Activated CD4-positive, alpha-beta T cell treated with anti-CD3 and anti-CD28 coated beads, Interleukin-2, amount 50 U/mL, for 4 hours (primary cell): ENCODE data around the gene EIF2AK3.
"Not testable (repeated sequence)": the region's sequence is repeated elsewhere in the genome, so short reads cannot be mapped to it uniquely, and the experiment has no call there.

Experiments
- DNase-seq, 2 experiments: peaks; one replicate each; pipeline ENCODE4 v3.0.0-alpha.2; 2020

Gene EIF2AK3

DNA sequence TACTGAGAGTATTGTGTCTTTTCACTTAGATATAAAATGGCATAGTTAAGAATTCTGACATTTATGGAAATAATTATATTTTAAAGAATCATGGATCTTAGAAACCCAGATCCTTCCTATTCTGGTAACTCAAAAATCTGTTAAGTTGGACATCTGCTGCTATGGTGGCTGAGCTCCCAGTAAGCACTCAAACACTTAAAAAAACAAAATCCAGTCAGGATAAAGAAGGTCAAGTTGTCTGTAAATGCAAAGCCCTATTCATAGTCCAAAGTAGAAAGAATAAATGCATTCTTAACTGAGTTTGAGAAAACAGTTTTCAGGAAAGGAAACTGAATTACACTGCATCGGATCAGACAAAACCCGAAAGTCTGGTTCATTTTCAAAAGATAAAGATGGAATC lies 35.6 kb downstream of the EIF2AK3 start:
- no peak for DNase-seq

DNA sequence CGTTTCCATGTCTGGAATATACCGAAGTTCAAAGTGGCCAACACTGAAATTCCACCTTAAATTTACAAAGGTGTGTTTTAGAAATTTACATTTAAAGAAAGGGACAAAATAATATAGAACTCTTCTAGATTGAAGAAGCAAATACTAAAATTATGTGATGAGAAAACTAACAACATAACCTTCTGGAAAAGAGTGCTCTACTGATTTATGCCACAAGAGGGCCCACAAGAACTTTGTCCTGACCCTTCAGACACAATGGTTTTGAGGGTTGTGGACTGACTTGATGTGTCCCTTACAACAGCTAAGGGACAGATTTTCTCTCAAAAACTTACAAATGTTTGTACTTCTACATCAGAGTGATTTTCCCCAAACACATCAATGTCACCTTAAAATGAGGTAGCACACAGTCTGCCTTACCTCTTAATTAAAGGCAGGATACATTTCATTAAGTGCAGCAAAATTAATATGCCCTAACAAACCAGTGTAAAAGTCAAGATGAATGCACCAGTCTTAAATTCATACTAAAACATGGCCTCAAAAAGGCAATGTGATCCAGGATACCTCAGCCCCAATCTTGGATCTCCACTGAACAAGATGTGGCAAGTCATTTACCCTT lies 36.2 kb downstream of the EIF2AK3 start:
- peak; percentile 12 to 16 for DNase-seq

DNA sequence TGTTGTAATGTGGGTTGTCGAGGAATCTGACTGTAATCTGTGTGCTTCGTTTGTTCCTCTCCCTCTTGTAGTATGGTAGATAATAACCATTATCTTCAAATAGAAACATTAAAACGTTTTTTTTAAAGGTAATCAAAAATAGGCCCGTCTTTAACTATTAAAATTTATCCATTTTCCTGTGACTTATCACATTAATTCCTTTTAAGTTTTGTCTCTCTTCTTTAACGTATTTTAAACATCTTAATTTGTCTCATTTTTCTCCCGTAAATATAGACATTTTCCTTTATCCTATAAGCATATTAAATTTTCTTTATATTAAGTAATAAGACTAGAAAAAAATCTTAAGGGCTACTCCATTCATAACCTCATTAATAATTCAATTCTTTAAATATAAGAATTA lies 41.3 kb downstream of the EIF2AK3 start:
- DNase-seq, result no peak

DNA sequence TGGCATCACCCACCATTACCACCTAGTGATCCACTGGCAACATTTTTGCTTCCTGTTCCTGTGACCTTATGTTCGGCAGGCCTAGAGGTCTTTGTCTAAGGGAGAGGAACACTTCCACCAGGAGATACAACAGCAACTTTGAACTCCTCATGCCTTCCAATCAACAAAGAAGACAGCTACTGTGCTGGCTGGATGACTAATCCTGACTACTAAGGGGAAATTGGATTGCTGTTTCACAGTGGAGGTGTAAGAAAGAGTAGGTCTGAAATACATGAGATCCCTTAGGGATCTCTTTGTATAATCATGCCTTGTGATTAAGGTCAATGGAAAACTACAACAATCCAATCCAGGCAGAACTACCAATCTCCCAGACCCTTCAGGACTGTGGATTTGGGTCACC lies 45.2 kb downstream of the EIF2AK3 start:
- DNase-seq, result no peak

DNA sequence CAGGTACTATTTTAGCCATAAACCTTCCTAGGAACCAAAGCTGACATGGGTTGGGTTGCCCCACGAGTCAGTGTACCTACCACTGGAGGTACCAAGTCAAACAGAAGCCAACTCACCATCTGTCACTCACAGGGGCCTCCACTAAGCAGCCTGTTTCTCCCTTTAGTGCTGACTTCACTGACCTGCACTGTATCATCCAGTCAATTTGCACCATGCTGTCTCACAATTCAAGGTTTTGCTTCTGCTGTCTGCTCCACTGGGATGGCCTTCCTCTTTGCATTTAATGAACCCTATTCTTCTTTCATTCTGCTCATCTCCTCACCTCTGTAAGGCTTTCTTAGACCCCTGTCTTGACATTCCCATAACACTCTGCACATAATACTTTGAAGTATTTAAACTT lies 47.2 kb downstream of the EIF2AK3 start:
- DNase-seq, result no peak

DNA sequence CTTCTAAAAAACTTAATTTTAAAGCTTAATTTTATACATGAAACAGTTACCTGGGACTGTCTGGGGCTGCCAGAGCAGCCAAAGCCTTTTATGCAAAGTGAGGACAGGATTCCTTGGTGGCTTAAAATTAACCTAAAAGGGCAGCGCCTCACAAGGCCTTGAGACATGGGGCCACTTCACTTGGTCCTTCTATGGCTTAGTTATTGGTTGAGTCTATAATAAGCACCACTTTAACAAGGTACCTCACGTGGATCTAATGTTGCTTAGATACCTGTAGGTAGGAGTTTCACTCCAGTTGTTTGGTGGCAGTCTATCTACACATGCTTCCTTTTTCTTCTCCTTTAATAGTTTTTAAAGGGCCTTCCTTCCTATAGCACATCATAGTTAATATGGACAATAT lies 51.6 kb downstream of the EIF2AK3 start:
- DNase-seq, result no peak

DNA sequence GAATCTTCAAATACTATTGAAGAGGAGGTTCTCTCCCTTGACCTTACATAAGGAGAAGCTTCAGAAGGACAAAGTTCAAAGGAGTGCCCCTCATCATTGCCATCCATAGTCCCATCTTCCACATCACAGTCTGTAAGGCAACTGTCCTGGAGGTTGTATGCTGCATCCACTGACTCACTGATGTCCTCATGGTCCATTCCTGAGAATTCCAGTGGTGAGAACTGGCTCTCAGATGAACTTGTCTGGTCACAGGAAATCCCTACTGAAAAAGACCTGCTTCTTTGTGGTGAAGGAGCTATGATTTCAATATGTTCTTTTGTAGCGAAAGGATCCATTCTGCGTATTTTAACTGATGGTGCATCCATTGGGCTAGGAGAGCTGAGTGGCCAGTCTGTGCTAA lies 52.2 kb downstream of the EIF2AK3 start:
- DNase-seq, result no peak

DNA sequence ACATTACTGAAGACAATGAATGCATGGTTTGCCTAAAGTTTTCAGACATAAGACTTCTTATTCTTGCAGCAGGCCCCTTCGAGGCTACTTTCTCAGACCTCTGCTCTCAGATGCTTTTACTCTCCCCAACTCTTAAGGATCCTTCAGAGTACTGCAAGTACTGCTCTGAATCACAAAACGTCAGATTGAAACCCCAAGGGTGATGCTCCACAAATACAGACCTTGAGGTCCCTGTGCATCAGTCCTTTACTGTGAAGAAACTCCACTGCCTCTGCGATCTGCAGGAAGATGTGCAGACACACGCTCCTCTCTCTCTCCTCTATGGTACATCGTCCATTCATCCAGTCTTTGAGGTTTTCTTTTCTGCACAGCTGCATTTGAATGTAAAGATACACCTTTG lies 52.8 kb downstream of the EIF2AK3 start:
- no peak for DNase-seq

DNA sequence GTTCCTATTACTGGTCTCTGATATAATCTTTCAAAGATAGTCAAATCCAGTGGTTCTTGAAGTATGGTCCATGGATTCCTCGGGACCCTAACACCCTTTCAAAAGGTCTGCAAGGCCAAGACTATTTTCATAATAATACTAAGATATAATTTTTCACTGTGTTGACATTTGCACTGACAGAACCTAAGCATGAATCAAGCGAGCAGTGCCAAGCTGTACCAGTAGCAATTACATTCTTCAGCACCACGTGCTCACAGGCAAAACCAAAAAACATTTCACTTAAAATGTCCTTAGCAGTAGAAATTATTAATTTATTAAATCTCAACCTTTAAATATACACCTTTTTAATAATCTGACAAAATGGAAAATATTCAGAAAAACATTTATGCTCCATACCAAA lies 59.1 kb downstream of the EIF2AK3 start:
- no peak for DNase-seq

DNA sequence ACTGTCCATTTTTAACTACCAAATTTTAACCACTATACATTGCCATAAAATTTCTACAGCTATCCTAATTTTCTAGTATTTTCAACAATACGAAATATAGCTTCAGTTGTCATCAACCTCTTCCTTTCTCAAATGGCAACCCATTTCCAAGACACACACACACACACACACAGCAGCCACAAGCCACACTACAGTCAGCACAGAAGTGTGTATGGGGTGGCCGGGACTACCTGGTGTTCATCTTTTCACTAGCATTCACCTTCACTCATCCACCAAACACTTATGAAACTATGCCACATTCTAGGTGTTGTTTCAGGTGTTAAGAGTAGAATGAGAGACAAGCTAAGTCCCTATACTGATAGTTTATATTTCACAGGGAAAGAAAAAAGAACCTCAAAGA lies 62.9 kb downstream of the EIF2AK3 start:
- no peak for DNase-seq

DNA sequence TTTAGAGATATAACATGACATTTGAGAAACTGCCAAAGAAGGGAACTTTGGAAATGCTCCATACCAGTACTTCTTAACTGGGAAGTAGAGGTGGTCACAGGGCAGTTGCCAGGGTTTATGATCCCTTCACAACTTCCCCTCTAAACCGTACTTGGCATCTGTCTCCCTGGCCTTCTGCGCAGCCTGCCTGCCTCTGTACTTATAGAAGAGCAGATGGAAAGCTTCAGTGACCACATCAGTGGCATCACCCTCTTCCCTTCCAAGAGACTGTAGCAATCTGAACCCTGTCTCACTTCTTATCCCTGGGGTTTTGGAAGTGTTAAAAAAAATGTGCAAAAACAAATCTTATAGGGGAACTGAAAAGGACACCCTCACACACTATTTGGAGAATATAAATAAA lies 64.1 kb downstream of the EIF2AK3 start:
- DNase-seq, result no peak

DNA sequence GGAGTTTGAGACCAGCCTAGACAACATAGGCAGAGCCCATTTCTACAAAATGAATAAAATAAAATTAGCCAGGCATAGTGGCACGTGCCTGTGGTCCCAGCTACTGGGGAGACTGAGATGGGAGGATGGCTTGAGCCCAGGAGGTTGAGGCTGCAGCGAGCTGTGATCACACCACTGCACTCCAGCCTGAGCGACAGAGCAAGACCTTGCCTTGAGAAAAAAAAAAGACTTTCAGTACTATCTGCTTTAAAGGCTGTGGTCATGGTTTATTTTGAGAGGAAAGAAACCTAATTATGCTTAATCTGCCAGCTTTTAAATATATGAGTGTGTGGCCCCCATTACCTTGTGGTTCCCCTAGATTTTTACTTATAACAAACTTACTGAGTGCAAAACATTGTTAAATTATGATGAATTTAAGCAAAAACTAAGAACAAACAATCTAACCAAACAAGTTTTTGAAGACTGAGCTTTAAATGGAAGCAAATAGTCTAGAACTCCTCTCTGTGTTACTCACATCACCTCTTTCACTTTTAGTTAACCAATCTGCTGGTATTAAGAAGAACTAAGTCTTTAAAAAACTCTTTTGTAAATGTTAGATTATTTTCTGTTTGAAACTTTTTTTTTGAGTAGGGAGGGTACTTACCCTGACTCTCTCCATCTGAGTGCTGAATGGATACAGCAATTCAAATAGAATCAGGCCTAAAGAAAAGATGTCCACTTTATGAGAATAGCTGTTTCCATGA lies 65.4 kb downstream of the EIF2AK3 start:
- DNase-seq, result no peak

DNA sequence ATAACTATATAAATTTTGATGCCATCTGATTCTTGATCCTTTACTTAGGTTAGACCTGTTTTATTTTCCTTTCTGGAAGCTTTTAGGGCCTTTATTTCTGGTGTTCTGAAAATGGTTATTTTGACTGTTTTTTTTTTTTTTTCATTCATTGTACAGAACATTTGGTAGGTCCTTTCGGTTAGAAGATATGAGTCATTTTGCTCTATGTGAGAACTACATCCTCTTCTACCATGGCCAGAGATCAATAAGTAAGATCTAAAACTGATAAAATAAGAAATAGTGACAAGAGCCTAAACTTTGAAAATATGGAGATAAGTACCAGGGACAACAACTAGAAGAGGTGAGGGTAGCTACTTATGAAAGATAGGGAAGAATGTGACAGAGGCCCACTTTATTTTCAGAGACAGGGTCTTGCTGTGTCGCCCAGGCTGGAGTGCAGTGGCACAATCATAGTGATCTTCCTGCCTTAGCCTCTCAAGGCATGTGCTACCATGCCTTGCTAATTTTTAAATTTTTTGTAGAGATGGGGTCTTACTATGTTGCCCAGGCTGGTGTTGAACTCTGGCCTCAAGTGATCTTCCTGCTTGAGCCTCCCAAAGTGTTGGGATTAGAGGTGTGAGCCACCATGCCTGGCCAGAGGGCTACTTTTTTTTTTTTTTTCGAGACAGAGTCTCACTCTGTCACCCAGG lies 66.5 kb downstream of the EIF2AK3 start:
- no peak for DNase-seq

DNA sequence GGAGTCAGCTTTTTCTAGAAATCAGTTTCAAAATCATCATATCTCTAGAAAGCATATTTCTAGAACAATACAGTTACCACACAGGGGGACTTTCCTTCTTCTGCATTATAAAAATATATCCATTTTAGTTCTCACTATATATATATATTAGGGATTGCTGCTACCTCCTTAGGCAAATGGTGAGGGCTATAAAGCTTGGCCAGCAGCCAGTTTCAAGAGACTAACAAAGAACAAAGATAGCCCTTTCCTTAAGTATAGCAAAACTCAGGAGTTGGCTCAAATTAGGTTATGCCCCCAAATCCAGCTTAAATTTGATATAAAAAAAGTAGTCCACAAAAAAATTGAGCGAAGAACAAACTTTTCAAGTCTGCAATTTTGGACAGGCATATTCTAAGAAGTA lies 70.0 kb downstream of the EIF2AK3 start:
- DNase-seq, result no peak

DNA sequence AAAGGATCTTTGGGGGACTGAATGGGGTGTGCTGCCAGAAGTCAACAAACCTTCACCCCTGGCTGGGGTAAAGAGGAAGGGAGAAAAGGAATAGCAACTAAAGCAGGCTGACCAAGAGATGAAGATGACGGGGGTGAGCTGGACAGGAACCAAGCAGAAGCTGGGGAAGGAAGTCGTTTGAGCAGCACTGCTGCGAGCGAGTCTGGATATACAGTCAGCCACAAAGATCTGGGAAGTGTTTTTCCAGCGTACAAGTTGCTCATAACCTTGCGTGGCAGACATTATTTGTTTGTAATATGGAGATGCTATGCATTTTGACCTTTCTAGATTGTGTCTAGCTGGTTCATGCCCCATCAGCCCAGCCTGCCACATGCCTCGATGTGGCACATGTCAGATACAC lies 71.2 kb downstream of the EIF2AK3 start:
- no peak for DNase-seq

DNA sequence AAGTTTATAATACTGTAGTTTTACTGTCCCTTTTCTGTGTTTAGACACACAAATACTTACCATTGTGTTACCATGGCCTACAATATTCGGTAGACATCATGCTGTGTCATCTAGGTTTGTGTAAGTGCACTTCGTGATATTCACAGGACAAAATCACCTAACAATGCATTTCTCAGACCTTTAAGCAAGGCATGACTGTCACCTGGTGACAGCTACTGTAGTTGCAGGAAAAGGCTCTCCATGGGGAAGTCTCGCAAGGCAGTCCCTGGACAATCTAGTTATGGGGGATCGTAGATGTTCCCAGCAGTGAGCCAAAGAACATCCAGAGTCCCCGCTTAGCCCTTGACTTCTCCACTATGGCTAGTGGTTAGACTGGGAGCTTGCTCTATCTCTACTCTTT lies 73.1 kb downstream of the EIF2AK3 start:
- no peak for DNase-seq

DNA sequence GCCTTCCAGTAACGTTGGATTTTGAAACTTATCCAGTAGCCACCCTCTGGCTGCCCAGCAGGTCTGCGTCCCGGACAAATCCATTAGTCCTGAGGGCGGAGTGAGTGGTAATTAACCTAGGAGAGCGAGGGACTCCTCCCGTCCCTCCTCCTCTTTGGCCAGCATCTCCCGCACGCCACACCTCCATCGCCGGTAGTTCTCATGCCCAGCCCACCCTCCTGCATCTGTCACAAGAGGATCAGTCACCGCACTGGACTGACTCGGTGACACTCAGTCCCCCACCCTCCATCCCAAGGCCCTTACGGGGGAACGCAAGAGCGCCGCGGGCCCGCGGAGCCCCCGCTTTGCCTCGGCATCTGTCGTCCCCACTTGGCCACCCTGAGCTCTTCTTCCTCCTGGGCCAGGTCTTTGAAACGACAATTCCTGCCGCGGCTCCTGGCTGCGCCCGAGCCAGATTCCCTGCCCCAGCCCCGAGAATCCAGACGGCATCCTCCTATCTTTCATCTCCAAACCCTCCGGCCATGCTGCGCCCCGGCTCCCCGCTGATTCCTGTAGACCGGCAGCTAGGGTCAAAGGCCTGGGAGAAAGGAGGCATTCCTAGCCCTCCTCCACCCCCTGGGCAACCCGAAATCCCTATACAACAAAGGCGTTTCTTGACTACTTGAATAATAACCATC lies 77.5 kb downstream of the EIF2AK3 start:
- DNase-seq, result no peak

DNA sequence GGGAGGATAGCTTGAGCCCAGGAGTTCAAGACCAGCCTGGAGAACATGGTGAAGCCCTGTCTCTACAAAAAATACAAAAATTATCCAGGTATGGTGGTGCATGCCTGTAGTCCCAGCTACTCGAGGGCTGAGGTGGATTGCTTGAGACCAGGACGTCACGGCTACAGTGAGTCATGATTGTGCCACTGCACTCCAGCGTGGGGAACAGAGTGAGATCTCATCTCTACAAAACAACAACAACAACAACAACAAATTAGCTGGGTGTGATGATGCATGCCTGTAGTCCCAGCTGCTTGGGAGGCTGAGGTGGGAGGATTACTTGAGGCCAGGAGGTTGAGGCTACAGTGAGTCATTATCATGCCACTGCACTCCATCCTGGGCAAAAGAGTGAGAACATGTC lies 81.0 kb downstream of the EIF2AK3 start:
- not testable (repeated sequence) for DNase-seq

DNA sequence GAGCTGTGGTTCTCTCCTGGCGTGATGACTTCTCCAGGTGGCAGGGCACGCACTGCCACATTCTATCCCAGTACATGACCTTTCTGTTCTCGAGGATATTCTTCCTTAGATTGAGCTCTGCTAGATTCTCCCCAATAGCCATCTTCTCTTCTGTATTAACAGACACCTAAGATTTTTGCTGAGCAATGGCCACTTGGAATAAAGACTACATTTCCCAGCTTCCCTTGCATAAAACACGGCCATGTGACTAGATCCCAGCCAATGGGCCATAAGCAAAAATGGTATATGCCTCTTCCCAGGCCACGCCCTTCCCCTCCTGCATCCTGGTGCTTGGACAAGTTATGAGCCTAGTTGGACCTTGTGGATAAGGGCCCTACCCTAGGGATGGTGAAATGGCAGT lies 82.1 kb downstream of the EIF2AK3 start:
- DNase-seq, result no peak

DNA sequence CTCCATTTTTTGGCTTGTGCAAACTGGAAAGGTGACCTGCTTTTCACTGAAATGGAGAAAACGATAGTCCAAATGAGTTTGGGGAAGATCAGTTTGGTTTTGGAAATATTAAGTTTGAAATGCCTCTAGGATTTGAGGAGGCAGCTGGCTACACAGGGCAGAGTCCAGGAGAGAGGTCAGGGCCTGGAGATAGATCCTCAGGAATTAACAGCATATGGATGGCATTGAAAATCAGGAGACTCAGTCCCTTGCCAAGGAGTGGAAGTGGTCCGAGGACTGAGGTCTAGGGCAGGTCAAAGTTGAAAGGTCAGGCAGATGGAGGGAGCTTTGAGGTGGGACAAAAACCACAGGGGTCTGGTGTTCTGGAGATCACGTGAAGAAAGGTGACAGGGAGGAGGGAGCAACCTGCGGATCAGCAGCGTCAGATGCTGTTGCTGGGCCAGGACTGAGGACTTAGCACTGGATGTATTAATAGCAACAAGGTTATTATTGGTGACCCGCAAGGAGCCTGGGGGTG lies 83.7 kb downstream of the EIF2AK3 start:
- DNase-seq, result no peak

DNA sequence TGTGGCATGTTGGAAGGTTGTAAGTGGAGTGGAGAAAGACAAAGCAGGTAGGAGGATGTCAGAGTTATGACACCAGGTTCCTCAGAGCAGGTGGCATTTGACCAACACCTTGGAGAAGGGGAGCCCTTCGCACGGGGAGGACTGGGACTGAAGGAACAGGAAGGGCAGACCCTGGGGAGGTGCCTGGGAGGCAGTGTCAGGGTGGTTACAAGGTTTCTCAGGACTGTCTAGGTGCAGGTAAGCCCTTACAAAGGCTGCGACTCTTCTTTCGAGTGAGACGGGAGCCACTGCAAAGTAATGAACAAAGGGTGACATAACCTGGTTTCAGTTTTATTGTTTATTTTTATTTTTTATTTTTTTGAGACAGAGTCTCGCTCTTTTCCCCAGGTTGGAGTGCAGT lies 84.6 kb downstream of the EIF2AK3 start:
- no peak for DNase-seq

DNA sequence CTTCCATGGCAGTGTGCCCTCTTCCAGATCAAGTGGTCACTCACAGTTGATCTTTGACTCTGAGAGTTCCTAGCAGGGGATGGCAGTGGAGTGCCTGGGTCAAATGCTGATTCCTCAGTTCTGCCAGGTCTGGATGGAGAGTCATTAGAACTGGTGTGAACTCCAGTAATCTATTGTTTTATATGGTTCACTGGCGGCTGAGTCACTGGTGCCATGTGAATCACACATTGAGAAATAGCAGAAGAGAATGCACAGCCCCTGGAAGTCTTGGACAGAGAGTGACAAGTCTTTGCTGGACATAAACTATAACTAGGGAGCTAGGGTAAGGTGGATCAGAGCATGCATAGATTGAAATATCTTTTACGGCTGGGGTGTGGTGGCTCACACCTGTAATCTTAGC lies 86.9 kb downstream of the EIF2AK3 start:
- DNase-seq, result no peak

DNA sequence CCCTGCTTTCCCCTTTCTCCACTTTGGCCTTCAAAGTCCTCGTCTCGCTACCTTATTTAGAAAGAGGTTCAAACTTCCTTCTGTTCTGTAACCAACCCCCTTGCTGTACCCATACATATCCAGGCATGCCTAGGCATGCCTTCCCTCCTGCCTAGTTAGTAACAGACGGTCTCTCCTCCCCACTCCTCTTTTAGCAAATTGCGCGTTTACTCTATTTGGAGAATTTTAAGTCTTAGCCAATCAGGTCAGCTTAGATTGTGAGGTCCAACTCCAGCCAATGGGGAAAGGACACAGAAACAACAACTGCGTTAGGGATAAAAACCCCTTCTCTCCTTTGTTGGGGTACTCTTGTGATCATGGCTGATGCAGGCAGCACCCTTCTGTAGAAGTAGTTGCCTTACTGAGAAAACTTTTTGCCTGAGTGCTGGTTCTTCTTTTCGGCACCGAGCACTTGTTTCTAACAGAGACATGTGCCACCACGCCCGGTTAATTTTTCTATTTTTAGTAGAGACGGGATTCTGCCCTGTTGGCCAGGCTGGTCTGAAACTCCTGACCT lies 88.8 kb downstream of the EIF2AK3 start:
- DNase-seq, result no peak
